ENCODE results near the gene ARRDC1.
"Not testable (repeated sequence)": the region's sequence is repeated elsewhere in the genome, so short reads cannot be mapped to it uniquely, and the experiment has no call there.

Gene ARRDC1

GRCh38 chr9:137582286-137582860, 23.1 kb upstream of the ARRDC1 start:
- no peak for DNase-seq

- no peak for DNase-seq
Observed at GRCh38 chr9:137583347-137583746, 22.1 kb upstream of the ARRDC1 start.

GRCh38 chr9:137583957-137584356, 21.5 kb upstream of the ARRDC1 start:
- no peak for DNase-seq

- no peak for DNase-seq
Observed at GRCh38 chr9:137586854-137587253, 18.6 kb upstream of the ARRDC1 start.

GRCh38 chr9:137588311-137588710, 17.2 kb upstream of the ARRDC1 start:
- no peak for DNase-seq

GRCh38 chr9:137588891-137589290, 16.6 kb upstream of the ARRDC1 start:
- DNase-seq: no peak

GRCh38 chr9:137589441-137590122, 15.9 kb upstream of the ARRDC1 start:
- DNase-seq: peak; percentile 50

- no peak for DNase-seq
Observed at GRCh38 chr9:137590123-137590468, 15.4 kb upstream of the ARRDC1 start.

GRCh38 chr9:137590469-137591383, 14.8 kb upstream of the ARRDC1 start, which contains the start of gene ZMYND19:
TSS of gene ZMYND19 (minus strand) at chr9:137590512. CDS start at chr9:137590263, 249 bp downstream.
- peak; percentile 89 for DNase-seq

GRCh38 chr9:137592767-137593166, 12.7 kb upstream of the ARRDC1 start:
- no peak for DNase-seq

GRCh38 chr9:137593176-137593575, 12.3 kb upstream of the ARRDC1 start:
- DNase-seq: no peak

- DNase-seq: not testable (repeated sequence)
Observed at GRCh38 chr9:137596577-137596976, 8.9 kb upstream of the ARRDC1 start.

- no peak for DNase-seq
Observed at GRCh38 chr9:137598943-137599342, 6.5 kb upstream of the ARRDC1 start.

- no peak for DNase-seq
Observed at GRCh38 chr9:137602661-137603060, 2.8 kb upstream of the ARRDC1 start.

- no peak for DNase-seq
Observed at GRCh38 chr9:137603879-137604278, 1.6 kb upstream of the ARRDC1 start.

GRCh38 chr9:137604345-137605086, 970 bp upstream of the ARRDC1 start:
- peak; percentile 34 for DNase-seq

GRCh38 chr9:137606005-137606621, 627 bp downstream of the ARRDC1 start:
- no peak for DNase-seq

GRCh38 chr9:137606734-137607138, 1.2 kb downstream of the ARRDC1 start:
- DNase-seq: no peak

GRCh38 chr9:137607141-137607857, 1.8 kb downstream of the ARRDC1 start:
- DNase-seq: peak; percentile 35

GRCh38 chr9:137610944-137611343, 5.5 kb downstream of the ARRDC1 start:
- no peak for DNase-seq
